Mesendoderm (in vitro differentiated cells): ENCODE data around the gene STX2.
"Not testable (repeated sequence)": the region's sequence is repeated elsewhere in the genome, so short reads cannot be mapped to it uniquely, and the experiment has no call there.

Experiments
- DNase-seq: peaks from one replicate; pipeline ENCODE4 v3.0.0; 2013
- H2AK5ac ChIP-seq: 2 replicates; pipeline ENCODE4 v1.6.1; 2013; ENCODE audit warnings: low read length, inconsistent platforms
- H2BK120ac ChIP-seq: 2 replicates; pipeline ENCODE4 v1.6.1; 2013; ENCODE audit warnings: low read depth, mild to moderate bottlenecking, low read length, moderate library complexity, mixed read lengths
- H2BK15ac ChIP-seq: replicated peaks from 2 replicates; pipeline ENCODE4 v1.6.1; 2013; ENCODE audit warnings: low read depth, mild to moderate bottlenecking, moderate library complexity
- H2BK5ac ChIP-seq: 2 replicates; pipeline ENCODE4 v1.6.1; 2013; ENCODE audit warnings: low read length, inconsistent platforms
- H3K18ac ChIP-seq: 2 replicates; pipeline ENCODE4 v1.6.1; 2013; ENCODE audit warnings: mild to moderate bottlenecking, low read length, mixed read lengths
- H3K23ac ChIP-seq: one replicate; pipeline ENCODE4 v1.6.1; 2013; ENCODE audit warnings: low read length
- H3K27ac ChIP-seq: 2 replicates; pipeline ENCODE4 v1.5.1; 2013; ENCODE audit warnings: low read depth, mild to moderate bottlenecking, inconsistent platforms, low read length, moderate library complexity
- H3K27me3 ChIP-seq: 2 replicates; pipeline ENCODE4 v1.6.1; 2013; ENCODE audit warnings: low read length, control low read depth, mild to moderate bottlenecking, inconsistent platforms; ENCODE audit not compliant: insufficient read depth, poor library complexity
- H3K36me3 ChIP-seq: 2 replicates; pipeline ENCODE4 v1.6.1; 2013; ENCODE audit warnings: low read length, inconsistent platforms; ENCODE audit not compliant: control insufficient read depth, insufficient read depth
- H3K4ac ChIP-seq: one replicate; pipeline ENCODE4 v1.6.1; 2013; ENCODE audit warnings: low read depth, mild to moderate bottlenecking, low read length, moderate library complexity
- H3K4me1 ChIP-seq: 2 replicates; pipeline ENCODE4 v1.6.1; 2013; ENCODE audit warnings: low read depth, low read length, inconsistent platforms; ENCODE audit not compliant: control insufficient read depth
- H3K4me2 ChIP-seq: 2 replicates; pipeline ENCODE4 v1.6.1; 2013; ENCODE audit warnings: low read length
- H3K4me3 ChIP-seq: 2 replicates; pipeline ENCODE4 v1.5.1; 2013; ENCODE audit warnings: mild to moderate bottlenecking, low read length
- H3K56ac ChIP-seq: one replicate; pipeline ENCODE4 v1.6.1; 2013; ENCODE audit warnings: low read length
- H3K79me1 ChIP-seq: 2 replicates; pipeline ENCODE4 v1.6.1; 2013; ENCODE audit warnings: low read length, inconsistent platforms
- H3K79me2 ChIP-seq: 2 replicates; pipeline ENCODE4 v1.6.1; 2013; ENCODE audit warnings: mild to moderate bottlenecking, low read length; ENCODE audit not compliant: control insufficient read depth, insufficient read depth
- H3K9ac ChIP-seq: 2 replicates; pipeline ENCODE4 v1.6.1; 2013; ENCODE audit warnings: low read length, inconsistent platforms
- H4K5ac ChIP-seq: one replicate; pipeline ENCODE4 v1.6.1; 2013; ENCODE audit warnings: low read length
- H4K8ac ChIP-seq: one replicate; pipeline ENCODE4 v1.6.1; 2013; ENCODE audit warnings: low read depth, mild to moderate bottlenecking, control low read depth, low read length, moderate library complexity
- WGBS: extraction: QIAGEN DNeasy Blood & Tissue Kit; methylation state at CpG from one replicate; pipeline ENCODE4 v1.1.7; 2013; ENCODE audit warnings: low lambda C conversion rate, missing lambda C conversion rate; ENCODE audit not compliant: insufficient coverage; ENCODE audit errors: extremely low coverage; 5-methylcytosine and 5-hydroxymethylcytosine counted together

Gene STX2

DNA sequence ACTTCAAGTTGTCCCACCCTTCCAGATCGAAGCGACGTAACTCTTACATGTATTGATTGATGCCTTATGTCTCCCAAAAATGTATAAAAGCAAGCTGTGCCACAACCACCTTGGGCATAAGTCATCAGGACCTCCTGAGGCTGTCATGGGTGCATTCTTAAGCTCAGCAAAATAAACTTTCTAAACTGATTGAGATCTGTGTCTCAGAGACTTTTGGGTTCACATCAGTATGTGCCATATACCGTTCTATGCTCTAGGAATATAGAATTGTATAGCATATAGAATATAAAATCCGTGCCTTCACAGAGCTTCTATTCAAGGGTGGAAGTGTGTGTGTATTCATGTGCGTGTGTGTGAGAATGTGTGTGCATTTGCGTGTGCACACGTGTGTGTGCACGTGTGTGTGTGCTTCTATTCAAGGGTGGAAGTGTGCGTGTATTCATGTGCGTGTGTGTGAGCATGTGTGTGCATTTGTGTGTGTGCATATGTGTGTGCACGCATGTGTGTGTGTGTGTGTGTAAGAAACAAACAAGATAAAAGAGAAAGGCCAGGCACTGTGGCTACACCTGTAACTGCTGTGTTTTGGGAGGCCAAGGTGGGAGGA is 11.5 kb upstream of the STX2 start:
- DNase-seq = no peak
- Histone ChIP-seq H3K27ac (no peak overlapping the region), H2BK120ac (no peak overlapping the region), H3K18ac (no peak overlapping the region), H3K79me2 (no peaks in the 10 kb centered on the region), H3K36me3 (no peaks in the 10 kb centered on the region), H3K4me2 (no peak overlapping the region), H3K9ac (no peak overlapping the region), H3K79me1 (no peaks in the 10 kb centered on the region), H3K4ac (no peak overlapping the region), H3K4me1 (peaks cover 2% of the 10 kb centered on the region), H3K56ac (peak overlapping the region; percentile 56), H3K4me3 (no peak overlapping the region), H2AK5ac (no peak overlapping the region), H4K8ac (no peak overlapping the region), H2BK5ac (peak overlapping the region; percentile 55), H4K5ac (no peak overlapping the region), H2BK15ac (no peak overlapping the region), H3K27me3 (no peaks in the 10 kb centered on the region), H3K23ac (no peak overlapping the region)
- no CpG with 5 or more reads among the region's 12 CpGs for WGBS

- Histone ChIP-seq H3K4me2 (no peak overlapping the region), H3K4me1 (peaks cover 2% of the 10 kb centered on the region), H4K5ac (no peak overlapping the region), H3K56ac (peak overlapping the region; percentile 56), H4K8ac (no peak overlapping the region), H3K9ac (no peak overlapping the region), H3K36me3 (no peaks in the 10 kb centered on the region), H2BK15ac (no peak overlapping the region), H3K4ac (no peak overlapping the region), H3K27ac (no peak overlapping the region), H2AK5ac (no peak overlapping the region), H3K79me1 (no peaks in the 10 kb centered on the region), H3K79me2 (no peaks in the 10 kb centered on the region), H2BK5ac (peak overlapping the region; percentile 55), H2BK120ac (no peak overlapping the region), H3K27me3 (no peaks in the 10 kb centered on the region), H3K18ac (no peak overlapping the region), H3K23ac (no peak overlapping the region), H3K4me3 (no peak overlapping the region)
- DNase-seq = peak; percentile 92
- no CpG with 5 or more reads among the region's 7 CpGs for WGBS
These were observed 10.7 kb upstream of the STX2 start for GRCh38 chr12:130849561-130850417.

- H3K23ac ChIP-seq, H4K5ac ChIP-seq, H3K27me3 ChIP-seq, H2AK5ac ChIP-seq, H3K27ac ChIP-seq, H3K4me2 ChIP-seq, H2BK15ac ChIP-seq, H3K4me3 ChIP-seq, H3K79me2 ChIP-seq, H3K36me3 ChIP-seq, DNase-seq, H3K79me1 ChIP-seq, H4K8ac ChIP-seq, H3K9ac ChIP-seq, H2BK120ac ChIP-seq, H3K56ac ChIP-seq, H3K4ac ChIP-seq, H2BK5ac ChIP-seq, H3K4me1 ChIP-seq, H3K18ac ChIP-seq: not testable (repeated sequence)
- WGBS = no CpG with 5 or more reads among the region's 1 CpG
These were observed 9.8 kb upstream of the STX2 start for GRCh38 chr12:130848785-130849305.

DNA sequence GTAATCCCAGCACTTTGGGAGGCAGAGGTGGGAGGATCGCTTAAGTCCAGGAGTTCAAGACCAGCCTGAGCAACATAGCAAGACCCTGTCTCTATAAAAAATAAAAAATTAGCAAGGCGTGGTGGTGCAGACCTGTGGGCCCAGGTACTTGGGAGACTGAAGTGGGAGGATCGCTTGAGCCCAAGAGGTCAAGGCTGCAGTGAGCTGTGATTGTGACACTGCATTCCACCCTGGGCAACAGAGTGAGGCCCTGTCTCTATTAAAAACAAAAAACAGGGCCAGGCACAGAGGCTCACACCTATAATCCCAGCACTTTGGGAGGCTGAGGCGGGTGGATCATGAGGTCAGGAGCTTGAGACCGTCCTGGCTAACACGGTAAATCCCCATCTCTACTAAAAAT is 9.1 kb upstream of the STX2 start:
- not testable (repeated sequence) for H3K27me3 ChIP-seq, H3K4me1 ChIP-seq, H2BK120ac ChIP-seq, H3K4ac ChIP-seq, DNase-seq, H2BK5ac ChIP-seq, H3K9ac ChIP-seq, H2AK5ac ChIP-seq, H3K27ac ChIP-seq, H3K79me1 ChIP-seq, H3K79me2 ChIP-seq, H3K18ac ChIP-seq, H3K4me2 ChIP-seq, H4K8ac ChIP-seq, H3K23ac ChIP-seq, H3K36me3 ChIP-seq, H4K5ac ChIP-seq, H3K56ac ChIP-seq, H2BK15ac ChIP-seq, H3K4me3 ChIP-seq
- WGBS = no CpG with 5 or more reads among the region's 6 CpGs

DNA sequence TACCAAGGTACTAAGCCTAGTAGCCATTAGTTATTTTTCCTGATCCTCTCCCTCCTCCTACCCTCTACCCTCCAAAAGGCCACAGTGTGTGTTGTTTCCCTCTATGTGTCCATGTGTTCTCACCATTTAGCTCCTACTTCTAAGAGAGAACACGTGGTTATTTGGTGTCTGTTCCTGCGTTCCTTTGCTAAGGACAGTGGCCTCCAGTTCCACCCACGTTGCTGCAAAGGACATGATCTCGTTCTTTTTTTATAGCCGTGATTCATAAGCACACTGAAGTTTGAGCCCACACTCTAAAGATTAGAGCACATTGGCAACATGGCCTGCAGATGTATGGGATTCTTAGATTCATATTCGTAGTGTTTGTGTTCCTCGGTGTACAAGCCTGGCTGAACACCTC is 8.1 kb upstream of the STX2 start:
- WGBS = no CpG with 5 or more reads among the region's 7 CpGs

More for the DNA sequence above, 8.1 kb upstream of the STX2 start:
- Histone ChIP-seq H3K4me3 (no peak overlapping the region), H3K79me2 (no peaks in the 10 kb centered on the region), H2AK5ac (no peak overlapping the region), H3K18ac (no peak overlapping the region), H3K56ac (no peak overlapping the region), H3K36me3 (no peaks in the 10 kb centered on the region), H3K4me1 (peaks cover 2% of the 10 kb centered on the region), H3K23ac (no peak overlapping the region), H3K4me2 (no peak overlapping the region), H3K27me3 (no peaks in the 10 kb centered on the region), H3K4ac (no peak overlapping the region), H3K79me1 (no peaks in the 10 kb centered on the region), H2BK15ac (no peak overlapping the region), H4K5ac (no peak overlapping the region), H3K9ac (no peak overlapping the region), H3K27ac (no peak overlapping the region), H4K8ac (no peak overlapping the region), H2BK5ac (no peak overlapping the region), H2BK120ac (no peak overlapping the region)
- no peak for DNase-seq
